WERI-Rb-1 (cell line): ENCODE measurements around the gene SPOCD1.

Experiments used
- DNase-seq: peaks from one replicate; pipeline ENCODE4 v3.0.0-alpha.2; 2020
- H3K27ac ChIP-seq: fragments of 250-450 bp; sonication (Bioruptor Pico); 2 replicates; pipeline ENCODE4 v1.5.1; 2020; ENCODE audit warnings: mild to moderate bottlenecking, moderate library complexity
- H3K27me3 ChIP-seq: fragments of 250-450 bp; sonication (Bioruptor Pico); 2 replicates; pipeline ENCODE4 v1.5.1; 2021; ENCODE audit warnings: mild to moderate bottlenecking, low read depth, moderate library complexity; ENCODE audit not compliant: insufficient read depth, severe bottlenecking
- H3K36me3 ChIP-seq: fragments of 250-450 bp; sonication (Bioruptor Pico); 2 replicates; pipeline ENCODE4 v1.5.1; 2020; ENCODE audit warnings: mild to moderate bottlenecking, moderate library complexity
- H3K4me3 ChIP-seq: 2 replicates; pipeline ENCODE4 v1.5.1; 2011; ENCODE audit warnings: low read depth, mild to moderate bottlenecking, control low read depth, low read length
- H3K9me3 ChIP-seq: fragments of 250-450 bp; sonication (Bioruptor Pico); 2 replicates; pipeline ENCODE4 v1.5.1; 2021; ENCODE audit warnings: mild to moderate bottlenecking, moderate library complexity; ENCODE audit not compliant: severe bottlenecking
- TF ChIP-seq, protein P1 (sequence below): IDR thresholded peaks from 2 replicates; pipeline ENCODE4 v1.5.1; 2011; ENCODE audit warnings: low read depth, mild to moderate bottlenecking, control low read depth, inconsistent platforms, low read length

The SPOCD1 gene

DNA sequence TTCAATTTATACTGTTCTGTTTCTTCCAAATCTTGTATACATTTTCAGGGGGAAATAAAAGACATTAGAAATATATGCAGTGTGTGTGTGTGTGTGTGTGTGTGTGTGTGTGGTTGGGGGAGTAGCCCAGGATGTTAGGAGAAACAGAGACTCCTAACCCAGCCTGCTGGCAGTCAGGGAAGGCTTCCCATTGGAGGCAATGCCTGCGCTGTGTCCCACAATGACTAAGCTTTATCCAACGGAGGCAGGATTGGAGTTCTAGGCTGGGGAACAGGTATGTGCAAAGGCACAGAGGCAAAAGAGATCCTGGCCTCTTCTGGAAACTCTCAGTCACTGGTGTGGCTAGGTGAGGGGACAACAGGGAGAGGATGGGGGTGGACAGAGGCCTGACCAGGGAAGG is 35.2 kb downstream of the SPOCD1 start:
- Histone ChIP-seq H3K27ac (peak overlapping the region; percentile 56; the same call in 1 of the 2 replicates), H3K36me3 (no peaks in the 10 kb centered on the region), H3K27me3 (no peaks in the 10 kb centered on the region), H3K4me3 (no peak overlapping the region), H3K9me3 (no peaks in the 10 kb centered on the region)
- TF ChIP-seq, protein P1, sequence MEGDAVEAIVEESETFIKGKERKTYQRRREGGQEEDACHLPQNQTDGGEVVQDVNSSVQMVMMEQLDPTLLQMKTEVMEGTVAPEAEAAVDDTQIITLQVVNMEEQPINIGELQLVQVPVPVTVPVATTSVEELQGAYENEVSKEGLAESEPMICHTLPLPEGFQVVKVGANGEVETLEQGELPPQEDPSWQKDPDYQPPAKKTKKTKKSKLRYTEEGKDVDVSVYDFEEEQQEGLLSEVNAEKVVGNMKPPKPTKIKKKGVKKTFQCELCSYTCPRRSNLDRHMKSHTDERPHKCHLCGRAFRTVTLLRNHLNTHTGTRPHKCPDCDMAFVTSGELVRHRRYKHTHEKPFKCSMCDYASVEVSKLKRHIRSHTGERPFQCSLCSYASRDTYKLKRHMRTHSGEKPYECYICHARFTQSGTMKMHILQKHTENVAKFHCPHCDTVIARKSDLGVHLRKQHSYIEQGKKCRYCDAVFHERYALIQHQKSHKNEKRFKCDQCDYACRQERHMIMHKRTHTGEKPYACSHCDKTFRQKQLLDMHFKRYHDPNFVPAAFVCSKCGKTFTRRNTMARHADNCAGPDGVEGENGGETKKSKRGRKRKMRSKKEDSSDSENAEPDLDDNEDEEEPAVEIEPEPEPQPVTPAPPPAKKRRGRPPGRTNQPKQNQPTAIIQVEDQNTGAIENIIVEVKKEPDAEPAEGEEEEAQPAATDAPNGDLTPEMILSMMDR = no peak
- no peak for DNase-seq

DNA sequence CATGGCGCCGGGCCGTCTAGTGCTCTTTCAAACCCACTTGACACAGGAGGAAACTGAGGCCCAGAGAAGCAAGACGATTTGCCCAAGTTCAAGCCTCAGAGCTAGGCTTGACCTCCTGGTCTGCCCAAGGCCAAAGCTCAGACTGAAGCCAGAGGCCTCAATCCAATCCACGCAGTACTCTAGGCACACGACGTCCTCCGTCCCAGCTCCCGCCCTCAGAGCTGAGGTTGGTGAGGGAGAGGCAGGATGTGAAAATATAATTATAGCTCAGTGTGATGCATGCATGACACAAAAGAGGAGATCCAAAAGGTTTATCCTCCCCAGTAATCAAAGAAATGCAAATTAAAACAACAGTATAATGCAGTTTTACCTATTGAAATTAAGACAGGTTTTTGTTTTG is 36.1 kb downstream of the SPOCD1 start:
- no peaks in the 10 kb centered on the region for H3K27me3 ChIP-seq
- TF ChIP-seq, protein P1 = no peak
- no peaks in the 10 kb centered on the region for H3K36me3 ChIP-seq
- DNase-seq = no peak
- H3K27ac ChIP-seq = no peak overlapping the region
- H3K4me3 ChIP-seq = no peak overlapping the region
- H3K9me3 ChIP-seq = no peaks in the 10 kb centered on the region

DNA sequence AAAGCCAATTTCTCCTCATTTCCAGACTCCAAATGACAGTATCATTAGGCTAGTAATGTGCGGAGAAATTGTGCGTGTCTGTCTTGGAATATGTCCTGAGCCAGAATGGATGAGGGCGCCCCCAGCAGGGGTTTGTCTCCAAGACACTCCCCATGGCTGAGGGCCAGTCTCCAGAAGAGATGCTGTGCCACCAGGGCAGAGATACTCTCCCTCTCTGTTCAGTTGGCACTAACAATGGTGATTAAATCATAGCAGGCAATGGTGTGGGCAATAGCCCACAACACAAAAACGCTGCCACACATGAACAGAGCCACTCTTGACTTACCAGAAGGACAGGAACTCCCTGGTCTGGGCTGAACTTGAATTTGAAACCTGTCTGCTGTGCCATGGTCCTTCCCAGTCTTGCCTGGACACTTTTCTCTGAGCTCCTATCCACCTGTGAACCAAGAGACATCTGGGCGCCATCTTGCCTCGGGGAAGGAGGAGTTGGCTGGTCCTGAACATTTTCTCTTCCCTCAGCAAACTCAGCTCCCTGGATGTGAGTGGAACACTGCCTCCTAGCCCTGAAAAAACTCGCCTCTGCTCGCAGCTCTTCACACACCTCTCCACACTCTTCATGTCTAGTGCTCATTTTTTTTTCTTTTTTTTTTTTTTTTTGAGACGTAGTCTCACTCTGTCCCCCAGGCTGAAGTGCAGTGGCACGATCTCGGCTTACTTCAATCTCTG is 36.9 kb downstream of the SPOCD1 start:
- no peak overlapping the region for H3K4me3 ChIP-seq
- no peak overlapping the region for H3K27ac ChIP-seq
- no peaks in the 10 kb centered on the region for H3K36me3 ChIP-seq
- TF ChIP-seq, protein P1 = no peak
- no peaks in the 10 kb centered on the region for H3K9me3 ChIP-seq
- no peaks in the 10 kb centered on the region for H3K27me3 ChIP-seq
- DNase-seq = no peak

DNA sequence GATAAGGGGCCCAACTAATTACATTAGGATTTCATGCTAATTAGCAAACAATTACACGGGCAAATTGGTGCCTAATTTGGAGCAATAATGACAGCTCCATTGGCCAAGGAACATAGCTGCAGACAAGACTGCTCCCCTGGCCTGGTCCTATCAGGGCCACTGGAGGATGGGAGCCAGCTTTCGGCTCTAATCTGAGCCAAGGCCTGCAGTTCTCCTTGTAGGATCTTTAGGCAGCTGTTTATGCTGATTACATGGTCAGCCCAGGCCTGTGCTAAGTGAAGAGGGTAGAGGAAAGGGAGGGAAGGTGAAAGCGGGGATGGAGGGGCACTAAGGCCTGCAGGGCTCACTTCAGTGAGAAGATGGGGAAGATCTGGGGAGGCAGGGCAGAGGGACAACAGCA is 39.3 kb downstream of the SPOCD1 start:
- H3K9me3 ChIP-seq = no peaks in the 10 kb centered on the region
- H3K27ac ChIP-seq = no peak overlapping the region
- no peak for DNase-seq
- H3K27me3 ChIP-seq = no peaks in the 10 kb centered on the region
- TF ChIP-seq, protein P1 = no peak
- no peaks in the 10 kb centered on the region for H3K36me3 ChIP-seq
- H3K4me3 ChIP-seq = no peak overlapping the region

DNA sequence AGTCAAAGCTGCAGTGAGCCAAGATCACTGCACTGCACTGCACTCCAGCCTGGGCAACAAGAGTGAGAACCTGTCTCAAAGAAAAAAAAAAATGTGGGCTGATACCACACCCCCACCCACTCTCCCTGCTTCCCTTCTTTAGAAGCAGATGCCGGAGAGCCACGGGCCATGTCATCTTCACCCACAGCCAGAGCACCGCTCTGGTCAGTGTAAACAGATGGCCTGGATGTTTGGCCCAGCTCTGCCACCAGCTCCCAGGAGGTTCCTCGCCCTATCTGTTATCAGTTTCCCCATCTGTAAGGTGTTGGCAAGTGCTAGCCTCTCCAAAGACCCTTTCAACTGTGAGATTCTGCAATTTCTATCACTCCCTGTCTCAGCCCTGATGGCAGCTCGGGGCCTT is 39.8 kb downstream of the SPOCD1 start:
- DNase-seq = no peak
- TF ChIP-seq, protein P1 = no peak
- Histone ChIP-seq H3K4me3 (no peak overlapping the region), H3K27ac (no peak overlapping the region), H3K36me3 (no peaks in the 10 kb centered on the region), H3K27me3 (no peaks in the 10 kb centered on the region), H3K9me3 (no peaks in the 10 kb centered on the region)
